OCI-LY7 (cell line): Measurements from ENCODE around the gene EXOSC10.

Experiments
- CTCF ChIP-seq: fragments of 200-600 bp; sonication (generic); conservative IDR thresholded peaks from 2 replicates; pipeline ENCODE4 v1.5.1; 2014; ENCODE audit warnings: mild to moderate bottlenecking, antibody characterized with exemption, low read length, moderate library complexity, mixed read lengths
- EZH2phosphoT487 ChIP-seq: fragments of 200-600 bp; sonication (generic); IDR thresholded peaks from 2 replicates; pipeline ENCODE4 v1.6.1; 2018; ENCODE audit warnings: low read depth, borderline replicate concordance, mild to moderate bottlenecking, mixed run types, antibody characterized with exemption, low read length, moderate library complexity, mixed read lengths

- TF ChIP-seq CTCF (no peak), EZH2phosphoT487 (no peak)
Observed at GRCh38 chr1:11080931-11081330, 18.7 kb downstream of the EXOSC10 start.
